DOHH2 (cell line): ENCODE measurements around the gene KCP.

Experiments
- H3F3A ChIP-seq: fragments of 200-600 bp; sonication (generic), shearing (Covaris generic); 2 replicates; pipeline ENCODE4 v1.6.0; 2016; ENCODE audit warnings: antibody characterized with exemption, mild to moderate bottlenecking; ENCODE audit not compliant: control insufficient read depth, insufficient read depth
- H3K27ac ChIP-seq: fragments of 200-600 bp; sonication (generic); 2 replicates; pipeline ENCODE4 v1.5.1; 2014; ENCODE audit warnings: low read depth, mild to moderate bottlenecking, low read length, moderate library complexity
- H3K27me3 ChIP-seq: fragments of 200-600 bp; sonication (generic); 2 replicates; pipeline ENCODE4 v1.6.1; 2014; ENCODE audit warnings: mild to moderate bottlenecking, low read length, mixed read lengths; ENCODE audit not compliant: control insufficient read depth
- H3K36me3 ChIP-seq: fragments of 200-600 bp; sonication (generic); 2 replicates; pipeline ENCODE4 v1.6.1; 2014; ENCODE audit warnings: mild to moderate bottlenecking, low read length, moderate library complexity, mixed read lengths; ENCODE audit not compliant: control insufficient read depth
- H3K4me1 ChIP-seq: fragments of 200-600 bp; sonication (generic); 2 replicates; pipeline ENCODE4 v1.6.1; 2014; ENCODE audit warnings: mild to moderate bottlenecking, low read length, mixed read lengths; ENCODE audit not compliant: control insufficient read depth
- H3K4me2 ChIP-seq: fragments of 200-600 bp; sonication (generic); 2 replicates; pipeline ENCODE4 v1.6.0; 2014; ENCODE audit warnings: mild to moderate bottlenecking, low read length, moderate library complexity
- H3K4me3 ChIP-seq: fragments of 200-600 bp; sonication (generic); 2 replicates; pipeline ENCODE4 v1.5.1; 2014; ENCODE audit warnings: mild to moderate bottlenecking, low read length, mixed read lengths
- H3K79me2 ChIP-seq: fragments of 200-600 bp; sonication (generic); 2 replicates; pipeline ENCODE4 v1.6.1; 2014; ENCODE audit warnings: mild to moderate bottlenecking, low read length, mixed read lengths; ENCODE audit not compliant: control insufficient read depth
- H3K9me2 ChIP-seq: fragments of 200-600 bp; sonication (generic); replicated peaks from 2 replicates; pipeline ENCODE4 v1.6.1; 2014; ENCODE audit warnings: mild to moderate bottlenecking, low read length, mixed read lengths; ENCODE audit not compliant: control insufficient read depth
- H3K9me3 ChIP-seq: fragments of 200-600 bp; sonication (generic); 2 replicates; pipeline ENCODE4 v1.6.1; 2014; ENCODE audit warnings: antibody characterized with exemption, low read length, mixed read lengths; ENCODE audit not compliant: control insufficient read depth, insufficient read depth
- H4K20me1 ChIP-seq: fragments of 200-600 bp; sonication (generic); 2 replicates; pipeline ENCODE4 v1.6.0; 2014; ENCODE audit warnings: low read depth, mild to moderate bottlenecking, antibody characterized with exemption, low read length, moderate library complexity; ENCODE audit not compliant: control insufficient read depth, insufficient read depth
- CTCF ChIP-seq: fragments of 200-600 bp; sonication (generic); IDR thresholded peaks from one replicate; pipeline ENCODE4 v1.5.1; 2014; ENCODE audit warnings: antibody characterized with exemption, mild to moderate bottlenecking, low read depth, low read length; ENCODE audit not compliant: poor library complexity, severe bottlenecking
- EZH2phosphoT487 ChIP-seq: fragments of 200-600 bp; sonication (generic); IDR thresholded peaks from 2 replicates; pipeline ENCODE4 v1.6.1; 2017; ENCODE audit warnings: borderline replicate concordance, mild to moderate bottlenecking, antibody characterized with exemption, low read length, moderate library complexity, mixed read lengths

Gene KCP

GRCh38 chr7:128920913-128921582 lies 10.5 kb upstream of the KCP start:
- no peaks in the 10 kb centered on the region for H3K9me2 ChIP-seq
- H4K20me1 ChIP-seq = no peaks in the 10 kb centered on the region
- H3K79me2 ChIP-seq = no peaks in the 10 kb centered on the region
- no peak overlapping the region for H3K4me3 ChIP-seq
- H3K36me3 ChIP-seq = no peaks in the 10 kb centered on the region
- H3K4me1 ChIP-seq = peaks cover 10% of the 10 kb centered on the region
- no peak overlapping the region for H3K27ac ChIP-seq
- TF ChIP-seq CTCF (no peak), EZH2phosphoT487 (no peak)
- H3K9me3 ChIP-seq = no peaks in the 10 kb centered on the region
- H3K4me2 ChIP-seq = no peak overlapping the region
- H3F3A ChIP-seq = 0 out of 2 replicates have a peak, but pooled peaks cover 5% of the 10 kb centered on the region
- H3K27me3 ChIP-seq = peaks cover 53% of the 10 kb centered on the region

GRCh38 chr7:128919881-128920799 lies 9.6 kb upstream of the KCP start:
- Histone ChIP-seq H3K27me3 (peaks cover 57% of the 10 kb centered on the region), H3K9me3 (no peaks in the 10 kb centered on the region), H3K36me3 (no peaks in the 10 kb centered on the region), H3K79me2 (no peaks in the 10 kb centered on the region), H3K9me2 (no peaks in the 10 kb centered on the region), H3K4me1 (peaks cover 10% of the 10 kb centered on the region), H3F3A (0 out of 2 replicates have a peak, but pooled peaks cover 2% of the 10 kb centered on the region), H3K4me2 (no peak overlapping the region), H4K20me1 (no peaks in the 10 kb centered on the region), H3K4me3 (no peak overlapping the region), H3K27ac (no peak overlapping the region)
- TF ChIP-seq EZH2phosphoT487 = no peak
- TF ChIP-seq CTCF = peak; percentile 24

DNA sequence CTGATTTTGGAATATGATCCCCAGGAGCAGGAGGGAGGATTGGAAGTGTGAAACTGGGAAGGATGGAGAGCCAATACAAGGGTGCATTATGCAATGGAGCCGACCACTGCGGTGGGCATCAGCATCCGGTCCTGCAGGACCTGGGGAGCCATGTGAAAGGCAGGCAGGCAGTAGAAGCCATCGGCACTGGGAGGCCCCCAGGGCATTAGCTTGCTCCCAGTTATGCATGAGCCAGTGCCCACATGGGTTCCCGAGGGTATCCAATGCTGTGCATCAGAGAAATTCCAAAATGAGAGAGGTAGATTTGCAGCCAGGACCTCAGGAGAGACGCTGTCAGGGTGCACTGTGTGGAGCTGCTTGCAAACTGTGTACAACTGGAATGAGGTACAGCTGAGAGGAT lies 8.7 kb upstream of the KCP start:
- Histone ChIP-seq H3K9me3 (no peaks in the 10 kb centered on the region), H3K4me1 (peaks cover 10% of the 10 kb centered on the region), H3K79me2 (no peaks in the 10 kb centered on the region), H3K4me2 (no peak overlapping the region), H3K27ac (no peak overlapping the region), H3K4me3 (no peak overlapping the region), H3K27me3 (peaks cover 55% of the 10 kb centered on the region), H3F3A (no peaks in the 10 kb centered on the region), H4K20me1 (no peaks in the 10 kb centered on the region), H3K36me3 (no peaks in the 10 kb centered on the region), H3K9me2 (no peaks in the 10 kb centered on the region)
- TF ChIP-seq CTCF (no peak), EZH2phosphoT487 (no peak)
